ENCODE data around the gene CDH2.

- TF ChIP-seq CTCF (IDR thresholded peaks at IDR 0.05 in 8 of 11, conservative IDR thresholded peaks at IDR 0.05 in 3 of 11), result no peak
- TF ChIP-seq POLR2AphosphoS5 (IDR thresholded peaks at IDR 0.05), result no peak
Measured at GRCh38 chr18:27948986-27949385, 227.9 kb downstream of the CDH2 start.
